ENCODE measurements around the gene MGAT5. TPM values are rescaled to one million over a fixed set of nuclear protein-coding genes. Genes with fewer than 3 reads are reported as not detected.

The MGAT5 gene
- polyA plus RNA-seq, 4 donors = 5.6 to 27.4 (median 12.3) TPM

- H3K4me1 ChIP-seq (ENCODE audit: control insufficient read depth in 3 of 3, insufficient read depth in 2 of 3, low read depth in 1 of 3, low read length in 2 of 3) = peaks cover 0 to 13% (median 0%) of the 10 kb centered on the region in 3 donors
- H3K9me3 ChIP-seq (ENCODE audit: control insufficient read depth in 2 of 2, insufficient read depth in 1 of 2, low read depth in 1 of 2, low read length in 1 of 2) = no peaks in the 10 kb centered on the region
- H3K27ac ChIP-seq (ENCODE audit: low read depth in 1 of 3, low read length in 2 of 3) = no peak overlapping the region
- peaks cover 13 to 51% (median 40%) of the 10 kb centered on the region in 3 donors for H3K36me3 ChIP-seq (ENCODE audit: control insufficient read depth in 3 of 3, insufficient read depth in 2 of 3, low read depth in 1 of 3, low read length in 3 of 3)
- H3K4me3 ChIP-seq (ENCODE audit: low read depth in 1 of 3, low read length in 3 of 3) = no peak overlapping the region
- DNase-seq (peak; percentile 61 to 65), FAIRE-seq (no peak)
- no peaks in the 10 kb centered on the region for H3K27me3 ChIP-seq (ENCODE audit: control insufficient read depth in 3 of 3, insufficient read depth in 3 of 3, low read length in 3 of 3)
- WGBS, 3 donors = 96 to 98% (median 97%) methylated on average over 3 of the region's 3 CpGs
These were observed 178.6 kb downstream of the MGAT5 start for GRCh38 chr2:134432435-134432883.

GRCh38 chr2:134433469-134433868 is 179.6 kb downstream of the MGAT5 start:
- 59 to 75% (median 62%) methylated on average over 7 of the region's 7 CpGs for WGBS, 3 donors
- peak in 1 of 2 donors; percentile 40 for DNase-seq
- H3K4me1 ChIP-seq (ENCODE audit: control insufficient read depth in 3 of 3, insufficient read depth in 2 of 3, low read depth in 1 of 3, low read length in 2 of 3) = peaks cover 0 to 13% (median 0%) of the 10 kb centered on the region in 3 donors
- H3K36me3 ChIP-seq (ENCODE audit: control insufficient read depth in 3 of 3, insufficient read depth in 2 of 3, low read depth in 1 of 3, low read length in 3 of 3) = peaks cover 10 to 51% (median 42%) of the 10 kb centered on the region in 3 donors
- H3K9me3 ChIP-seq (ENCODE audit: control insufficient read depth in 2 of 2, insufficient read depth in 1 of 2, low read depth in 1 of 2, low read length in 1 of 2) = no peaks in the 10 kb centered on the region
- no peaks in the 10 kb centered on the region for H3K27me3 ChIP-seq (ENCODE audit: control insufficient read depth in 3 of 3, insufficient read depth in 3 of 3, low read length in 3 of 3)
- H3K27ac ChIP-seq (ENCODE audit: low read depth in 1 of 3, low read length in 2 of 3) = no peak overlapping the region
- H3K4me3 ChIP-seq (ENCODE audit: low read depth in 1 of 3, low read length in 3 of 3) = no peak overlapping the region
- FAIRE-seq = no peak

GRCh38 chr2:134433979-134434378 is 180.1 kb downstream of the MGAT5 start:
- FAIRE-seq = no peak
- DNase-seq = no peak
- Histone ChIP-seq H3K36me3 (ENCODE audit: control insufficient read depth in 3 of 3, insufficient read depth in 2 of 3, low read depth in 1 of 3, low read length in 3 of 3) (peaks cover 10 to 56% (median 43%) of the 10 kb centered on the region in 3 donors), H3K27me3 (ENCODE audit: control insufficient read depth in 3 of 3, insufficient read depth in 3 of 3, low read length in 3 of 3) (no peaks in the 10 kb centered on the region), H3K9me3 (ENCODE audit: control insufficient read depth in 2 of 2, insufficient read depth in 1 of 2, low read depth in 1 of 2, low read length in 1 of 2) (no peaks in the 10 kb centered on the region), H3K4me3 (ENCODE audit: low read depth in 1 of 3, low read length in 3 of 3) (no peak overlapping the region), H3K27ac (ENCODE audit: low read depth in 1 of 3, low read length in 2 of 3) (no peak overlapping the region), H3K4me1 (ENCODE audit: control insufficient read depth in 3 of 3, insufficient read depth in 2 of 3, low read depth in 1 of 3, low read length in 2 of 3) (peaks cover 0 to 13% (median 0%) of the 10 kb centered on the region in 3 donors)
- 90 to 94% (median 91%) methylated on average over 6 of the region's 6 CpGs for WGBS, 3 donors

GRCh38 chr2:134435505-134435904 is 181.6 kb downstream of the MGAT5 start:
- Histone ChIP-seq H3K9me3 (ENCODE audit: control insufficient read depth in 2 of 2, insufficient read depth in 1 of 2, low read depth in 1 of 2, low read length in 1 of 2) (no peaks in the 10 kb centered on the region), H3K4me3 (ENCODE audit: low read depth in 1 of 3, low read length in 3 of 3) (no peak overlapping the region), H3K4me1 (ENCODE audit: control insufficient read depth in 3 of 3, insufficient read depth in 2 of 3, low read depth in 1 of 3, low read length in 2 of 3) (peaks cover 0 to 13% (median 0%) of the 10 kb centered on the region in 3 donors), H3K27ac (ENCODE audit: low read depth in 1 of 3, low read length in 2 of 3) (no peak overlapping the region), H3K27me3 (ENCODE audit: control insufficient read depth in 3 of 3, insufficient read depth in 3 of 3, low read length in 3 of 3) (no peaks in the 10 kb centered on the region), H3K36me3 (ENCODE audit: control insufficient read depth in 3 of 3, insufficient read depth in 2 of 3, low read depth in 1 of 3, low read length in 3 of 3) (peaks cover 6 to 59% (median 47%) of the 10 kb centered on the region in 3 donors)
- DNase-seq (no peak), FAIRE-seq (no peak)
- WGBS, 3 donors = 91 to 92% (median 92%) methylated on average over 4 of the region's 4 CpGs

GRCh38 chr2:134435936-134436335 is 182.1 kb downstream of the MGAT5 start:
- Histone ChIP-seq H3K4me3 (ENCODE audit: low read depth in 1 of 3, low read length in 3 of 3) (no peak overlapping the region), H3K4me1 (ENCODE audit: control insufficient read depth in 3 of 3, insufficient read depth in 2 of 3, low read depth in 1 of 3, low read length in 2 of 3) (peaks cover 0 to 13% (median 0%) of the 10 kb centered on the region in 3 donors), H3K27ac (ENCODE audit: low read depth in 1 of 3, low read length in 2 of 3) (no peak overlapping the region), H3K27me3 (ENCODE audit: control insufficient read depth in 3 of 3, insufficient read depth in 3 of 3, low read length in 3 of 3) (no peaks in the 10 kb centered on the region), H3K36me3 (ENCODE audit: control insufficient read depth in 3 of 3, insufficient read depth in 2 of 3, low read depth in 1 of 3, low read length in 3 of 3) (peaks cover 6 to 55% (median 43%) of the 10 kb centered on the region in 3 donors), H3K9me3 (ENCODE audit: control insufficient read depth in 2 of 2, insufficient read depth in 1 of 2, low read depth in 1 of 2, low read length in 1 of 2) (no peaks in the 10 kb centered on the region)
- FAIRE-seq = no peak
- no peak for DNase-seq

GRCh38 chr2:134436706-134437105 is 182.8 kb downstream of the MGAT5 start:
- H3K9me3 ChIP-seq (ENCODE audit: control insufficient read depth in 2 of 2, insufficient read depth in 1 of 2, low read depth in 1 of 2, low read length in 1 of 2) = no peaks in the 10 kb centered on the region
- H3K27me3 ChIP-seq (ENCODE audit: control insufficient read depth in 3 of 3, insufficient read depth in 3 of 3, low read length in 3 of 3) = no peaks in the 10 kb centered on the region
- peaks cover 9 to 50% (median 46%) of the 10 kb centered on the region in 3 donors for H3K36me3 ChIP-seq (ENCODE audit: control insufficient read depth in 3 of 3, insufficient read depth in 2 of 3, low read depth in 1 of 3, low read length in 3 of 3)
- 96 to 99% (median 99%) methylated on average over 7 of the region's 7 CpGs for WGBS, 3 donors
- no peak for FAIRE-seq
- DNase-seq = no peak
- H3K4me1 ChIP-seq (ENCODE audit: control insufficient read depth in 3 of 3, insufficient read depth in 2 of 3, low read depth in 1 of 3, low read length in 2 of 3) = peaks cover 0 to 13% (median 0%) of the 10 kb centered on the region in 3 donors
- no peak overlapping the region for H3K4me3 ChIP-seq (ENCODE audit: low read depth in 1 of 3, low read length in 3 of 3)
- no peak overlapping the region for H3K27ac ChIP-seq (ENCODE audit: low read depth in 1 of 3, low read length in 2 of 3)

GRCh38 chr2:134438371-134438770 is 184.5 kb downstream of the MGAT5 start:
- peaks cover 14 to 57% (median 54%) of the 10 kb centered on the region in 3 donors for H3K36me3 ChIP-seq (ENCODE audit: control insufficient read depth in 3 of 3, insufficient read depth in 2 of 3, low read depth in 1 of 3, low read length in 3 of 3)
- 84 to 89% (median 88%) methylated on average over 3 of the region's 3 CpGs for WGBS, 3 donors
- no peak overlapping the region for H3K27ac ChIP-seq (ENCODE audit: low read depth in 1 of 3, low read length in 2 of 3)
- H3K4me3 ChIP-seq (ENCODE audit: low read depth in 1 of 3, low read length in 3 of 3) = no peak overlapping the region
- DNase-seq (no peak), FAIRE-seq (no peak)
- peaks cover 0 to 2% (median 0%) of the 10 kb centered on the region in 3 donors for H3K4me1 ChIP-seq (ENCODE audit: control insufficient read depth in 3 of 3, insufficient read depth in 2 of 3, low read depth in 1 of 3, low read length in 2 of 3)
- H3K27me3 ChIP-seq (ENCODE audit: control insufficient read depth in 3 of 3, insufficient read depth in 3 of 3, low read length in 3 of 3) = no peaks in the 10 kb centered on the region
- H3K9me3 ChIP-seq (ENCODE audit: control insufficient read depth in 2 of 2, insufficient read depth in 1 of 2, low read depth in 1 of 2, low read length in 1 of 2) = no peaks in the 10 kb centered on the region

GRCh38 chr2:134440336-134440909 is 186.6 kb downstream of the MGAT5 start:
- no peaks in the 10 kb centered on the region for H3K9me3 ChIP-seq (ENCODE audit: control insufficient read depth in 2 of 2, insufficient read depth in 1 of 2, low read depth in 1 of 2, low read length in 1 of 2)
- WGBS, 3 donors = 89 to 97% (median 97%) methylated on average over 16 of the region's 16 CpGs
- H3K4me3 ChIP-seq (ENCODE audit: low read depth in 1 of 3, low read length in 3 of 3) = no peak overlapping the region
- FAIRE-seq (no peak), DNase-seq (no peak)
- peaks cover 0 to 6% (median 0%) of the 10 kb centered on the region in 3 donors for H3K4me1 ChIP-seq (ENCODE audit: control insufficient read depth in 3 of 3, insufficient read depth in 2 of 3, low read depth in 1 of 3, low read length in 2 of 3)
- no peak overlapping the region for H3K27ac ChIP-seq (ENCODE audit: low read depth in 1 of 3, low read length in 2 of 3)
- no peaks in the 10 kb centered on the region for H3K27me3 ChIP-seq (ENCODE audit: control insufficient read depth in 3 of 3, insufficient read depth in 3 of 3, low read length in 3 of 3)
- H3K36me3 ChIP-seq (ENCODE audit: control insufficient read depth in 3 of 3, insufficient read depth in 2 of 3, low read depth in 1 of 3, low read length in 3 of 3) = peaks cover 8 to 61% (median 50%) of the 10 kb centered on the region in 3 donors

Data from small intestine (tissue), 7 donors.